HFFc6 (cell line): ENCODE results near the gene ACY1. TPM values are rescaled to one million over a fixed set of nuclear protein-coding genes. Genes with fewer than 3 reads are reported as not detected.

Experiments
- DNase-seq: peaks from one replicate; pipeline ENCODE4 v3.0.0-alpha.2; 2018
- H3K27ac Mint-ChIP-seq: 2 replicates; pipeline ENCODE4 v1.8.0; 2020; ENCODE audit warnings: mild to moderate bottlenecking, mixed read lengths
- H3K27me3 Mint-ChIP-seq: 2 replicates; pipeline ENCODE4 v1.8.0; 2021; ENCODE audit warnings: mild to moderate bottlenecking, moderate library complexity, mixed read lengths; ENCODE audit not compliant: insufficient read depth
- H3K36me3 Mint-ChIP-seq: 2 replicates; pipeline ENCODE4 v1.8.0; 2021; ENCODE audit warnings: low read depth, mixed read lengths
- H3K4me1 Mint-ChIP-seq: 2 replicates; pipeline ENCODE4 v1.8.0; 2020; ENCODE audit warnings: low read depth, mixed read lengths
- H3K4me3 Mint-ChIP-seq: 2 replicates; pipeline ENCODE4 v1.8.0; 2020; ENCODE audit warnings: mild to moderate bottlenecking, moderate library complexity, mixed read lengths
- H3K9me3 Mint-ChIP-seq: 2 replicates; pipeline ENCODE4 v1.8.0; 2020; ENCODE audit warnings: mild to moderate bottlenecking, mixed read lengths
- CTCF ChIP-seq: fragments of 200-600 bp; sonication (generic); IDR thresholded peaks from 2 replicates; pipeline ENCODE4 v1.5.0; 2021; ENCODE audit warnings: antibody characterized with exemption, mild to moderate bottlenecking
- total RNA-seq, 6 experiments: library from RNA; stranded (reverse); fragmentation: NEBNext Ultra II Directional; extraction: Animal tissue kit (Norgen Biotek cat#: 25700); gene quantifications; 2 replicates in 1 of 6; 3 replicates in 5 of 6; pipeline ENCODE4 v1.2.3, GENCODE V29; 2021

Gene ACY1
- total RNA-seq, 6 experiments from 2014 or later, result 40.0 to 49.2 (median 41.5) TPM

DNA sequence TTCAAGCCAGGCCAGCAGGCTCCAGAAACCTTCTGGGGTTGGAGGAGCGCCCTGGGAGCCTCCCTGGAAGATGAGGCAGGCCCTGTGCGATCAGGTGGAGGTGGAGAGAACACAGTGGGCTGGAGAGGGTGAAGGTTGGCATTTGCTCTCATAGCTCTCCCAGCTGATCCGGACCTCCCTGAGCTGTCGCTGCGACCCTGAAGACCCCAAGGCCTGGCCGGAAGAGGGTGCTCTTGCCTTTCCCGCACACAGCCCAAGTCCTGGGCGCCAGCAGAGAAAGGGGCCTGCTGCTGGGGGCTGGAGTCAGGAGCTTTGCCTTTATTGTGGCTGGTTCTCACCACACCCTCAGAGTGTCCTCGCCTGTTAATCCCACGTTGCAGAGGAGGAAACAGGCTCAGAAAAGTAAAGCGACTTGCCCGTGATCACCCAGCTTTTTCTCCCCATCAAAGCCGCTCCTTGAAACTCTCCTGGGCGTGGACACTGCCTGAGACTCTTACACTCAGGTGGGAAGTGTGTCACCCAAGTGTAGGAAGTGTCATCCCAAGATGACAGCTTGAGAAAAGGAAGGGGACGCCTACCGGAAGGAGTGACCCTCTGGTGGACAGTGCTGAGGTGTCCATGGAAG lies 20.9 kb downstream of the ACY1 start:
- H3K36me3 Mint-ChIP-seq, result no peaks in the 10 kb centered on the region

DNA sequence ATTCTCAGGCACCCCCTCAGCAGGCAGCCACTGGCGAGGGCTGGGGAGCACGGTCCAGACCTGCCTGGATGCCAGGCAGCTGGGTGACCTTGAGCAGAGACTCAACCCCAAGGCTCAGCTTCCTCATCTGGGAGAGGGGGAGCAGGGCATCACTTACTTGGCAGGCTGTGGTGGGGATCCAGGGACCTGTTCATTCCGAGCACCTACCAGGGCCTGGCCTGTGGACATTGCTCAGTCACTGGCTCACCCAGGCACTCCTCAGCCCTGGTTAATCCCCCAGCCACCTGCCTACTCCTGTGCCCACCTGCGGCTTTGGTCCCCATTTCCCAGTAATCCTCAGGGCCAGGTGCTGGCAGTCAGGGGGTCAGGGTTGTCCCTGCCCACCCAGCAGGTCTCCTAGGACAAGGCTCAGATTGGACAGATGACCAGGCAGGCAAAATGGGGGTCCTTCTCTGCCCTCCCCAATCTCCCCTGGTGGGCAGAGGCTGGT lies 21.6 kb downstream of the ACY1 start:
- Mint-ChIP-seq H3K27me3 (peaks cover 4% of the 10 kb centered on the region), H3K4me3 (peak overlapping the region; percentile 32; the same call in 1 of the 2 replicates), H3K36me3 (no peaks in the 10 kb centered on the region), H3K4me1 (peaks cover 20% of the 10 kb centered on the region), H3K27ac (peak overlapping the region; percentile 58), H3K9me3 (no peaks in the 10 kb centered on the region)
- TF ChIP-seq CTCF, result no peak
- DNase-seq, result no peak

More for the DNA sequence above, 20.9 kb downstream of the ACY1 start:
- H3K4me3 Mint-ChIP-seq, result no peak overlapping the region
- peak; percentile 70 for TF ChIP-seq CTCF
- no peak overlapping the region for H3K27ac Mint-ChIP-seq
- peaks cover 5% of the 10 kb centered on the region; the same call in 1 of the 2 replicates for H3K27me3 Mint-ChIP-seq
- no peaks in the 10 kb centered on the region for H3K9me3 Mint-ChIP-seq
- peaks cover 20% of the 10 kb centered on the region for H3K4me1 Mint-ChIP-seq
- DNase-seq, result no peak

GRCh38 chr3:52005571-52005986 lies 22.2 kb downstream of the ACY1 start:
- no peak for DNase-seq
- Mint-ChIP-seq H3K9me3 (no peaks in the 10 kb centered on the region), H3K4me1 (peaks cover 20% of the 10 kb centered on the region), H3K27ac (peak overlapping the region; percentile 58), H3K4me3 (peak overlapping the region; percentile 32), H3K36me3 (no peaks in the 10 kb centered on the region), H3K27me3 (peaks cover 5% of the 10 kb centered on the region)
- no peak for TF ChIP-seq CTCF

- Mint-ChIP-seq H3K4me1 (peaks cover 20% of the 10 kb centered on the region), H3K9me3 (no peaks in the 10 kb centered on the region)
Measured at GRCh38 chr3:52006017-52006819, 22.9 kb downstream of the ACY1 start.

GRCh38 chr3:52006820-52007133 lies 23.4 kb downstream of the ACY1 start:
- H3K36me3 Mint-ChIP-seq, result no peaks in the 10 kb centered on the region
- no peak for TF ChIP-seq CTCF
- peaks cover 20% of the 10 kb centered on the region for H3K4me1 Mint-ChIP-seq
- H3K27me3 Mint-ChIP-seq, result peaks cover 5% of the 10 kb centered on the region
- no peak for DNase-seq
- no peaks in the 10 kb centered on the region for H3K9me3 Mint-ChIP-seq
- H3K27ac Mint-ChIP-seq, result no peak overlapping the region
- no peak overlapping the region for H3K4me3 Mint-ChIP-seq

More at GRCh38 chr3:52006017-52006819, 22.9 kb downstream of the ACY1 start:
- Mint-ChIP-seq H3K4me3 (peak overlapping the region; percentile 32), H3K27ac (peak overlapping the region; percentile 58), H3K36me3 (no peaks in the 10 kb centered on the region), H3K27me3 (peaks cover 5% of the 10 kb centered on the region)
- DNase-seq, result no peak
- TF ChIP-seq CTCF, result no peak
